ENCODE measurements around the gene NLRC4.
"Not testable (repeated sequence)": the region's sequence is repeated elsewhere in the genome, so short reads cannot be mapped to it uniquely, and the experiment has no call there.

NLRC4 gene

DNA sequence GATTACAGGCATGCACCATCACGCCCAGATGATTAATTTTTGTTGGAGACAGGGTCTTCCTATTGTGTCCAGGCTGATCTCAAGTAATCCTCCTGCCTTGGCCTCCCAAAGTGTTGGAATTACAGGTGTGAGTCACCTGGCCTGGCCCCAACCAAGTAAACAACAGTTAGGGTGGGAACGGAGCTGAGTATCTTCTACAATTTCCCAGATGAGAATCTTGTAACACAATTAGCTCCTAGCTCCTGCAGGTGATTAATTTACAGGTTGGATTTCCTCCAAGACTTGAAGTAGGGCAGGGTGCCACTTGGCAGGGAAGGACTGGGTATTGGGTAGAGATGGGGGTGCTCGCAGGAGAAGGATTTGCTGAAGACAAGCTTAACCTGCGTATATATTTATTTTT is 17.8 kb downstream of the NLRC4 start:
- no peak for DNase-seq

DNA sequence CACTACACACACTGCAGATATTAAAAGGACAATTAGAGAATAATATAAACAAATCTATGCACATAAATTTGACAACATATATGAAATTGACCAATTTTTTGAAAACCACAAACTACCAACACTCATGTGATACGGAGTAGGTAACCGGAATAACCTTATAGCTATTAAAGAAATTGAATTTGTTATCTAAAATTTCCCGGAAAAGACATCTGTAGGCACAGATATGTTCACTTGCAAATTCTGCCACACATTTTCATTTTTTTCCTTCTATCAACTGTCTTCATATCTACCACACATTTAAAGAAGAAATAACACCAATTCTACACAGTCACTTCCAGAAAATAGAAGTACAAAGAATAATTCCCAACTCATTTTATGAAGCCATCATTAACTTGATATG is 22.4 kb downstream of the NLRC4 start:
- no peak for DNase-seq

- no peak for DNase-seq
Observed at GRCh38 chr2:32237996-32238395, 26.7 kb downstream of the NLRC4 start.

DNA sequence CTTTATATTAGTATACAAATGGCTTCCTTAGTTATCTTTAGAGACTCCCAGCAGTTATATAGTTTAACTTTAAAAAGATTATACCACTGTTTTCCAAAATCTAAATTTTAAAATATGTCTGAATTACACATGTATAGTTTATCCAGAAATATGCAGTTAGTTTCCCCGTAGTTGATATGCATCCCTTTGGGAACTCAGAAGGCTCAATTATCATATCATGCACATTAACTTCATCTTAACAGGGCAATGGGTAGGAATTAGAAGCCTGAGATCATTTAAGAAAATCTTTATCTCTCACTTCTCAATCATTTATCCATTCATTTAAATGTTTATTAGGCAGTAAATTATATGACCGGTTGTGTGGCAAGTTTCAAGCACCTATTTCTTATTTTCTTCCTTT is 27.2 kb downstream of the NLRC4 start:
- no peak for DNase-seq

DNA sequence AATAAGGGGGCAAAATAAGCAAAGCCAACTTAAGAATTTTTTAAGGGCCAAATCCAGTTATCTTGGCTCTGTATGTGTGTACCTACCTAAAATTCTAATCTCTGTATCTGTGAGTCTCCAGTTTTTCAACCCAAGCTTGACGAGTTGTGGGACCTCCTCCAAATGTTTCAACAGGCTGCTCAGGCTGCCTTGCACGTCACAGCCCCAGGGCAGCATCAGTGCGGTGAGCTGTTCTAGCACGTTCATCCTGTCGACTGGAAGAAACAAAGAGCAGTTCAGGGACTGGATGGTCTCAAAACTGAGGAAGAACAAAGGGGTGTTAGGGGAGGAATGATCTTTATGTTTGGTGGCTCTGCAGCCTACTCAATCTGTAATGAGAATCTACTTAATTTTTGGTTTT is 29.4 kb downstream of the NLRC4 start:
- no peak for DNase-seq

DNA sequence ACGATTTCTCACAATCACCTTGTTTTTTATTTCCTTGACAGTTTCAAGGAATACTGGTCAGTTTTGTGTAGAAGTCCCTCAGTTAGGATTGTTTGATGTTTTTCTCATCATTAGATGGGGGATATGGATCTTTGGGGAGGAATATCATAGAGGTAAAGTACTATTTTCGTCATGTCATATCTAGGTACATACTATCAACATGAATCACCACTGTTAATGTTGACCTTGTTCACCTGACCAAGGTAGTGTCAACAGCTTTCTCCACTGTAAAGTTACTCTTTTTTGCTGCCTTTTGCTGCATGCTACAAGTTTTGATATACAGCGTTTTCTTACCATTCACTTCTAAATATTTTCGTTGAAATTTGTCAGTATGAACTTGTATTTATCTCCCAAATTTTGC is 32.7 kb downstream of the NLRC4 start:
- DNase-seq = no peak

DNA sequence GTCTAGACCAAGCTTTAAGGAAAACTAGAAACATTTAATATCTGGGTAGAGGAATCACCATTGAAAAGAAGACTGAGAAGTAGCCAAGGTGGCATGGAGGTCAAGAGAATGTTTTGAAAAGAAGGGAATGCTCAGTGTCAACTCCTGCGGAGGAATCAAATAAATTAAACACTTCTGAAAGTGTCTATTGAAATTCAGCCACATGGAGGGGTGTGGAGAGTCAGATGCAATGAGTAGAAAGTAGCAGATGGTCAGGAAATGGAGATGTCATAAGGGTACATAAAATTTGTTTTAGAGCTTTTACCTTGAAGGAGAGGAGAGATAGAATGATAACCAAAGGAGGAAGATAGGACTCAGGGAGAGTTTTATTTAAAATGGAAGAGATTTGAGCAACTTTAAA is 35.1 kb downstream of the NLRC4 start:
- DNase-seq = no peak

DNA sequence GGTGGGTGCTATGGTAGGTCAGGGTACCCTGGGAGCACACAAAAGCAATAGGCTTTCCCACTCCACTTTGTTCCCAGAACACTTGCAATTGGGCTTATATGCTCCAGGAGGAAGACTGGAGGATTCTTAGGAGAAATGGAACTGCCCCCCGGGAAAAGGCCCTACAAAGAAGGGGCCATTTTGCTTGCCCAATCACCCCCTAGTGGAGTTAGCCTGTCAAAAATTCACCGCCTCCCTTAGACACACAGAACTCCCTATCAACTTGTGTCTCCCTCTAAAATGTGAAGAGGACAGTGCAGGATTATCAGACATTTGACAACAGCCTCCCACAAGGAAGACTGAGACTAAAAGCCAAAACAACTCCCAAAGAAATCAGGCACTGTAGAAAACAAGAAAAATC is 36.5 kb downstream of the NLRC4 start:
- DNase-seq = no peak

GRCh38 chr2:32227492-32227891 is 37.2 kb downstream of the NLRC4 start:
- no peak for DNase-seq

GRCh38 chr2:32222966-32223365 is 41.7 kb downstream of the NLRC4 start:
- no peak for DNase-seq

- no peak for DNase-seq
Observed at GRCh38 chr2:32220445-32220844, 44.2 kb downstream of the NLRC4 start.

DNA sequence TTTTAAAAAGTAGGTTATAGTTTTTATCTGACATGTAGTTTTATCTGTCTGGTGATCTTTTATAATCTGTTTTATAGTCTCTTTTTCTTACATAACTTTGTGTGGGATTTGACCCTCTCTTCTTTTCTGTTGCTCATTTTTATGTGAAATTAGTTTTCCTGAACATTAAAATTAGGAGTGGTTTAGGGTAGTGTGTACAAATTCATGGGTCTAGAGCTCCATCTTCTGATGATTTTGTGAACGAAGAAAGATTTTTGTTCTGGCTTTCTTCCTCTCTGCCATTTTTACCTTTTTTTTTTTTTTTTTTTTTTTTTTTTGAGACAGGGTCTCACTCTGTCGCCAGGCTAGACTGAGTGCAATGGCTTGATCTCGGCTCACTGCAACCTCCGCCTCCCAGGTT is 52.4 kb downstream of the NLRC4 start:
- DNase-seq = no peak

DNA sequence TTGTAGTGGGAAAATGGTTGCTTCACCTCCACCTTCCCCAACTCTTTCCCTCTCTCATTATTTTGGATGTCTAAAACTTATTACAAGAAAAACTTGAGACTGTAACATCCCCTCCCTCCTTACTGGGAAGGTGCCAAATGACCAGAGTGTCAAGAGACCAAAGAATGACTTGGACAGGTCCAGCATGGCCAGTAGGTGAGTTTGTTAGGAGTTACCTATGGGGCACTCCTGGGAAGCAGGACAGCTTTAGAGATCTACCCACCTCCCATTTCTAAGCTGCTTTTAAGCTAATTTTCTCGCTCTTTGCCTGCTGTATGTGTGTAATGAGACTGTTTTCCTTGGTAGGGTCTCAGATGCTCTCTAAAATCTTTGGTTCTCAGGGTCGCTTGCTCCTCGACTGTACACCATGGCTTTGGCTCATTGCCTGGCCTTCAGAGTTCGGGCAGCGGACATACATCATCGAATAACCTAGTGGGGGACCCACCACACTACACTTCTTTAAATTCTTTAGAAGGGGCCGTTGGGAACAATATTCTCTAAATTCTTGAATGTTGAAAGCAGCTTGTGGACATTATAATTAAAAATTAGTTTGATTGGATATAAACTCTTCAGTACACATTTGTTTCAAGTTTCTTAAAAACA is 53.8 kb downstream of the NLRC4 start:
- no peak for DNase-seq

GRCh38 chr2:32203428-32203827 is 61.3 kb downstream of the NLRC4 start:
- not testable (repeated sequence) for DNase-seq

- no peak for DNase-seq
Observed at GRCh38 chr2:32200814-32201213, 63.9 kb downstream of the NLRC4 start.

DNA sequence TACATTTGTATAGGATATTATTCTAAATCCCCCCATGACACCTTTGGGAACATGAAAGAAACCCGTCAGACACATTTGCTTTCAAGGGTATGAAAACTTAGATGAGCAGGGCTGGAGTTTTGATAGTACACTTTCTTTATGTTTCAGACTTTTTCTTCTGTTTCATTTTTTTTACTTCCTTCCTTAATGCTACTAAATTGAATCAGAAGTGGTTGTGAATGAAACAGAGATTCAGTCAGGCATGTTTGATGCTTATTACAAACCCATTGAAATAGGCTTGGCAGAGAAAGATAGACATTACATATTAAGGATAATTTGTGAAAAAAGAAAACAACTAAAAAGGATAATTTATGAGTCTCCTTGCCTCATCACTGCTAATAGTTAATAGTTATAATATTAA is 72.3 kb downstream of the NLRC4 start:
- no peak for DNase-seq

DNA sequence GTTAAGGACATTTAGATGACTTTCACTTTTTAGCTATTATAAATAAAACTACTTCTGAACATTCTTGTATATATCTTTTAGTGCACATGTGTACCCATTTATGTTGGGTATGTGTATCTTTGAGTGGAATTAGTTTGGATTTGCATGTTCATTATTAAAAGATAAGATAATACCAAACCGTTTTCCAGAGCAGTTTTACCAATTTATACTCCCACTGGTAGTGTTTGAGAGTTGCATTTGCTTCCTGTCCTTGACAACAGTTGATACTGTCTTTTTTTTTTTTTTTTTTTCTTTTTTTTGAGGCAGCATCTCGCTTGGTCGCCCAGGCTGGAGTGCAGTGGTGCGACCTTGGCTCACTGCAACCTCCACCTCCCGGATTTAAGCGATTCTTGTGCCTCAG is 75.7 kb downstream of the NLRC4 start:
- no peak for DNase-seq

DNA sequence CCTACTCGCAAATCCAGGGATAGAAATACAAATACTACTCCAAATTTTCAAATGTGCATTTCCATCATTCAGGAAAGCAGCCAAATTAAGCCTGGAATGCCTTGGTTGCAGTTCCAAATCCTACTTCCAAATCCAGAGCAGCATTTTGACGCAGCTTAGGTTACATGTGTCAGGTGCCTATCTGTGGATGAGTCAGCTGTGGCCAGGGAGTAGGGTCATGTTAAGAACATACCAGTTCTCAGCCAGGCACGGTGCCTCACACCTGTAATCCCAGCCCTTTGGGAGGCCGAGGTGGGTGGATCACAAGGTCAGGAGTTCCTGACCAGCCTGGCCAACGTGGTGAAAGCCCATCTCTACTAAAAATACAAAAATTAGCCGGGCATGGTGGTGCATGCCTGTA is 82.0 kb downstream of the NLRC4 start:
- DNase-seq = no peak
